Measurements from ENCODE around the gene ANKZF1.

The ANKZF1 gene

DNA sequence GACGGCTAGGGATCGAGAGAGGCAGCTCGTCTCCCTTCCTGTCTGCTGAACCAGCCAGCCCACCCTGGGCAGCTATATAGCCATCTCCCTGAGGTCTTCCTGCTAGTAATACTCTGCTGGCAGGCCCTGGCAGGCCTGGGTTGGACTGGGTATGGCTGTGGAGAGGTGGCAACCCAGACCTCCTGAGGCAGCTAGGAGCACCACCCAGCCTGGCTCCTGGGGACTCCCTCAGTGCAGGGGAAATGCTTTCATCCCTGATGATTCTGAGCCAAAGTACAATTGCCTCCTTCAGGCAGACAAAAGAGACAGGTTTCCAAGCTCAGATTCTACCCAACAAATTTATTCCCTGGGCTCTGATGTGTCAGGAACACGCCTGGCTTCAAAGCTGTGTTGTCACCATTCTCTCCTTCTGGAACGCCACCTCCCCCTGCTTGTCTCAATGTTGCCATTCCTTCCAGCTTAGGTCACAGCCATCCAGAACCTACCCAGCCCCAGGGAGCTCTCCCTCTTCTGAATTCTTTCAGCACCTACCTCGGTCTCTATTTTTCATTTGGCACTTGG is 44.8 kb downstream of the ANKZF1 start:
- H3K4me3 ChIP-seq (ENCODE audit: low read depth, low read length), result peak overlapping the region; percentile 1; the same call in 1 of the 2 replicates
- TF ChIP-seq, protein P1, sequence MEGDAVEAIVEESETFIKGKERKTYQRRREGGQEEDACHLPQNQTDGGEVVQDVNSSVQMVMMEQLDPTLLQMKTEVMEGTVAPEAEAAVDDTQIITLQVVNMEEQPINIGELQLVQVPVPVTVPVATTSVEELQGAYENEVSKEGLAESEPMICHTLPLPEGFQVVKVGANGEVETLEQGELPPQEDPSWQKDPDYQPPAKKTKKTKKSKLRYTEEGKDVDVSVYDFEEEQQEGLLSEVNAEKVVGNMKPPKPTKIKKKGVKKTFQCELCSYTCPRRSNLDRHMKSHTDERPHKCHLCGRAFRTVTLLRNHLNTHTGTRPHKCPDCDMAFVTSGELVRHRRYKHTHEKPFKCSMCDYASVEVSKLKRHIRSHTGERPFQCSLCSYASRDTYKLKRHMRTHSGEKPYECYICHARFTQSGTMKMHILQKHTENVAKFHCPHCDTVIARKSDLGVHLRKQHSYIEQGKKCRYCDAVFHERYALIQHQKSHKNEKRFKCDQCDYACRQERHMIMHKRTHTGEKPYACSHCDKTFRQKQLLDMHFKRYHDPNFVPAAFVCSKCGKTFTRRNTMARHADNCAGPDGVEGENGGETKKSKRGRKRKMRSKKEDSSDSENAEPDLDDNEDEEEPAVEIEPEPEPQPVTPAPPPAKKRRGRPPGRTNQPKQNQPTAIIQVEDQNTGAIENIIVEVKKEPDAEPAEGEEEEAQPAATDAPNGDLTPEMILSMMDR (IDR thresholded peaks at IDR 0.05; ENCODE audit: low read depth, low read length), result no peak

DNA sequence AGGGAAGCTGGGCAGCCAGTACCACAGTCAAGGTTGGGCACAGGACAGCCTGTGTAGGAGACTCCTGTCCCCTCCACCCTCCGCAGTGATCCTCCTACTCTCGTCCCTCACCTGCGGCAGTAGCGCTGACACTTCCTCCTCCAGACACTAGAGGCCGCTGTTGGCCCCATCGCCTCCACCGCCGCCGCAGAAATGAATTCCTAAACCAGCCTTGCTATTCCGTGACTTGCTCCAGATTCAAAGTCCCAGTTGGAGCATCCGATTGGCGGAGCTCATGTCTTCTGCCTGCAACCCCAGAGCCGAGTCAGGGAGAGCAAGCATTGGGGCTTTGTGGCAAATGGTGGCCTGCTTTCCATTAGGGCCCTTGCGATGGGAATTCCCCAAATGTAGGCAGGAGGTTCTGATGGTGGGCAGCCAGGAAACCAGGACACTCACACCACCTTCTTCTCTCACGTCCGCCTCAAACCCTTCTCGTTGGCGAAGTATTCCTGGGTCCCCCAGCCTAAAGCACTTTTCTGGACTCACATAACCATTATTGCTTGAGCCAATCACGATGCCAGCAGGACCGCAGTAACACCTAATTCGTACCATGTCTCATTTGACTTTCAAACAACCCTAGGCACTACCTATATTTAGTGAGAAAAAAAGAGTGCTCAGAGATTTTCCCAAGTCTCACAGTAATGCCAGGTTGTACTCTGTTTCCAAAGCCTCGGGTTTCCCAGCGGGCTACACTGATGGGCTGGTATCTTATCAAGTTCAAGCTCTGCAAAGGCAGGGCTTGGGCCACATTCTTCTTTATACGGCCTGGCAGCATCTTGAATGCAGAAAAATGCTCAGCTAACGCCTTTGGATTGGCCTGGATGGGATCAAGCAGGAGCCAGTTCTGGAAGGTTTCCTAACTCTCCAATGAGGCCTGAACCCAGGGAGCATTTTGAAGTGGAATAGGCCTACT is 48.4 kb downstream of the ANKZF1 start:
- TF ChIP-seq, protein P1 (IDR thresholded peaks at IDR 0.05; ENCODE audit: low read depth, low read length), result peak; percentile 98
- no peak overlapping the region for H3K4me3 ChIP-seq (ENCODE audit: low read depth, low read length)

DNA sequence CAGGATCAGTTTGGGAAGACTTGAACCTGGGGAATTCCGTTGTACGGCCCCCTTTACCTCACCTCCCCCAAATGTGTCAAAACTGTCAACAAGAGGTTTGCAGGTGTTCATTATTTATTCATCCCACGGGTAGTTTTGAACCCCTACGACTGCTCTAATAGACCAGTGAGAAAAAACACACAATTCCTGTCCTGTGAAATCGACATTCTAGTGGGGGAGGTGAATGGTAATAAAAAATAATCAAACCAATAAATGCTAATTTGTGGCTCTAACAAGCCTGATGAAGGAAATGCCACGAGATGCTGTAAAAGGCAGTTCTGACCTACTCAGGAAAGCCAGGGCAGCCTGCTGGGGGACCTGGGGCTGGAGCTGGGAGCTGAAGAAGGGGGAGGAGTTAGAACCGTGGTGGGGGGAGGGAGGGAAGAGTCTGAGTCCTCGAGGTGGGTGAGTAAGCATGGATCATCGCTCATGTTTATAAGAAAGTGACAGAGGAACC is 49.1 kb downstream of the ANKZF1 start:
- no peak overlapping the region for H3K4me3 ChIP-seq (ENCODE audit: low read depth, low read length)
- TF ChIP-seq, protein P1 (IDR thresholded peaks at IDR 0.05; ENCODE audit: low read depth, low read length), result no peak

DNA sequence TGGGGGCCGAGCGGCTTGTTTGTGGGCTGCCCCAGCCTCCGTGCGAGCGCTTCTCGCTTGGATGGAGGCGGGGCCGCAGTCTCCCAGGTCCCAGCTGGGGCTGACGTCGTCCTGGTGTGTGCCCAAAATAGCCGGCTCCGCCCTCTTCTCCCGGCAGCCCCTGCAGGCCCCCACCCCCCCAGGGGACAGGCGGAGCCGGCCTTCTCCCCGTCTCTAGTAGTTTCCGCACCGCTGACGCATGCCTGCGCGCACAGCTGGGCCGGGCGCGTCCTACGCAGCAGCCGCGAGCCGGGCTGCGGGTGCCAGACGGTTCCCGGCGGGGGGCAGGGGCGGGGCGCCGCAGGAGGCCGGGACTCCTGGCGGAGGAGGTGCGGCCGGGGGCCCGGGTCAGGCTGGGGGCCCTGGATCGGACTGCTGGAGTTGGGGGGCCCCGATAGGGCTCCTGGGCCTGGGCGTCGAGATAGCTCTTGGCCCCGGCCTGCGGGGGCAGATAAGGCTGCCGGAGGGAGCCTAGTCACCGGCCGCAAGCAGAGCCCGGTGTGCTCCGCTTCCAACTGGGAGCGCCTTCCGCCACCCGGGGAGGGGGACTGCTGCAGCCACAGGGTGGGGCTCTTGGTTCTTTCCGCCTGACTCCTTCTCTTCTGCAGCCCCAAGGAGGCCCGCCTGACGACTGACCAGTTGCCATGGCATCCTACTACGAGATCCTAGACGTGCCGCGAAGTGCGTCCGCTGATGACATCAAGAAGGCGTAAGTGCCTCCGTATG is 49.7 kb downstream of the ANKZF1 start, which contains the start of gene DNAJB2:
Gene DNAJB2, plus strand, starts transcription at position 216 of the 765 bp plus-strand sequence. Its CDS starts 468 bp downstream, at position 684.
- H3K4me3 ChIP-seq (ENCODE audit: low read depth, low read length), result peak within 1 kb of the TSS; percentile 61
- TF ChIP-seq, protein P1 (IDR thresholded peaks at IDR 0.05; ENCODE audit: low read depth, low read length), result no peak

DNA sequence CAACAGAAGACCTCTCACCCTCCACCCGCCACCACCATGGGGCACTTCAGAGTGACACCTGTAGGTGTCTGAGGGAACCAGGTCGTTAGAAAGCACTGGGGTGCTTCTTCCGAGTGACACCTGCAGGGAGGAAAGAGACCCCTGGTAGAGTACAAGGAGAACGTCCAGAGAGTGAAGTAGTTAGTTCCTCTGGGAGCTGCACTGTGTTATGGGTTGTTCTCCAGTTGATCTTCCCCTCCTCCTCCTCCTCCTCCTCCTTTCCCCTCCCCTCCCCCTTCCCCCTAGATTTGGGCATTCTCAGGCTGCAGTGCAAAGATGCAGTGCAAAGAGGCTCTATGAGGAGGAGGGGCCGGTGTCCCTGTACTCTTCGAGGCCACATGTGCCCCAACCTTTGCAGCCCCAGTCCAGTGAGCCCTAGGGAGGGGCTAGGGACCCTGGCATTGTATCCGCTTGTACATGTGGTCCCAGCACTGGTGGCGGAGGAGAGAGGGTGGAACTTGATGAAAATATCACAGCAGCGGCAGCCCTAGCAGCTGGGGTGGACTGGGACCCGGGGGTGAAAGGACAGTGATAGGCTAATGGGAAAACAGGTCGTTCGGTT is 50.4 kb downstream of the ANKZF1 start:
- peak overlapping the region; percentile 61 for H3K4me3 ChIP-seq (ENCODE audit: low read depth, low read length)
- TF ChIP-seq, protein P1 (IDR thresholded peaks at IDR 0.05; ENCODE audit: low read depth, low read length), result no peak

DNA sequence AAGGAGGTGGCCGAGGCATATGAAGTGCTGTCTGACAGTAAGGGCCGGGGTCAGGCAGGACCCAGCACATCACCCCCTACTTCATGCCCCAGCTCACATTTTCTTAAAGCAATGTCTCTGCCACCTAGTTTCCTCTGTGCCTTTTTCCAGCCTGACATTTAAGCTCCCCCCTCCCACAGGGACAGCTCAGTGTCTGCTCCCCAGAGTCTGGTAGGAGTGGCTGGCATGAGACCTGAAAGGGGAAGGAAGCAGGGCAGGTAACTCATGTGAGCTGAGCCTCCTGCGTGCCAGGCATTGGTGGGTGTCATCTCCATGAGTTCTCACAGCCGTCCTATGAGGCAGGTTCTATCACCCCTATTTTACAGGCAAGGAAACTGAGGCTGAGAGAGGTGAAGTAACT is 51.0 kb downstream of the ANKZF1 start:
- TF ChIP-seq, protein P1 (IDR thresholded peaks at IDR 0.05; ENCODE audit: low read depth, low read length), result no peak
- H3K4me3 ChIP-seq (ENCODE audit: low read depth, low read length), result no peak overlapping the region; the same call in 1 of the 2 replicates

All from WI38 (cell line).